Activated effector memory CD4-positive, alpha-beta T cell treated with Interleukin-2 at 50 U/mL for 16 hours (primary cell): ENCODE measurements around the gene TUBGCP6.
"Not testable (repeated sequence)": the region's sequence is repeated elsewhere in the genome, so short reads cannot be mapped to it uniquely, and the experiment has no call there.

ENCODE experiments used
- DNase-seq: peaks from one replicate; pipeline ENCODE4 v3.0.0-alpha.2; 2020

The TUBGCP6 gene

DNA sequence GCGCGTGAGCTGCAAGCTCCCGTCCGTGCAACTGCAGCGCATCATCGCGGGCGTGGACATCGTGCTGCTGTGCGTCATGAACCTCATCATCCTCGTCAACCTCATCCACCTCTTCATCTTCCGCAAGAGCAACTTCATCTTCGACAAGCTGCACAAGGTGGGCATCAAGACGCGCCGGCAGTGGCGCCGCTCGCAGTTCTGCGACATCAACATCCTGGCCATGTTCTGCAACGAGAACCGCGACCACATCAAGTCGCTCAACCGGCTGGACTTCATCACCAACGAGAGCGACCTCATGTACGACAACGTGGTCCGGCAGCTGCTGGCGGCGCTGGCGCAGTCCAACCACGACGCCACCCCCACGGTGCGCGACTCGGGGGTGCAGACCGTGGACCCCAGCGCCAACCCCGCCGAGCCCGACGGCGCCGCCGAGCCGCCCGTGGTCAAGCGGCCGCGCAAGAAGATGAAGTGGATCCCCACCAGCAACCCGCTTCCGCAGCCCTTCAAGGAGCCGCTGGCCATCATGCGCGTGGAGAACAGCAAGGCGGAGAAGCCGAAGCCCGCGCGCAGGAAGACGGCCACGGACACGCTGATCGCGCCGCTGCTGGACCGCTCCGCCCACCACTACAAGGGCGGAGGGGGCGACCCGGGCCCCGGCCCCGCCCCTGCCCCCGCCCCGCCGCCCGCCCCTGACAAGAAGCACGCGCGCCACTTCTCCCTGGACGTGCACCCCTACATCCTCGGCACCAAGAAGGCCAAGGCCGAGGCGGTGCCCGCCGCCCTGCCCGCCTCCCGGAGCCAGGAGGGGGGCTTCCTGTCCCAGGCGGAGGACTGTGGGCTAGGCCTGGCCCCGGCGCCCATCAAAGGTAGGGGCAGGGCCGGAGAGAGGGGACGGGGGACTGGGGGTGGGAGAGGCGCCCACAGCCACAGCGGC is 67.0 kb downstream of the TUBGCP6 start:
- DNase-seq: no peak

DNA sequence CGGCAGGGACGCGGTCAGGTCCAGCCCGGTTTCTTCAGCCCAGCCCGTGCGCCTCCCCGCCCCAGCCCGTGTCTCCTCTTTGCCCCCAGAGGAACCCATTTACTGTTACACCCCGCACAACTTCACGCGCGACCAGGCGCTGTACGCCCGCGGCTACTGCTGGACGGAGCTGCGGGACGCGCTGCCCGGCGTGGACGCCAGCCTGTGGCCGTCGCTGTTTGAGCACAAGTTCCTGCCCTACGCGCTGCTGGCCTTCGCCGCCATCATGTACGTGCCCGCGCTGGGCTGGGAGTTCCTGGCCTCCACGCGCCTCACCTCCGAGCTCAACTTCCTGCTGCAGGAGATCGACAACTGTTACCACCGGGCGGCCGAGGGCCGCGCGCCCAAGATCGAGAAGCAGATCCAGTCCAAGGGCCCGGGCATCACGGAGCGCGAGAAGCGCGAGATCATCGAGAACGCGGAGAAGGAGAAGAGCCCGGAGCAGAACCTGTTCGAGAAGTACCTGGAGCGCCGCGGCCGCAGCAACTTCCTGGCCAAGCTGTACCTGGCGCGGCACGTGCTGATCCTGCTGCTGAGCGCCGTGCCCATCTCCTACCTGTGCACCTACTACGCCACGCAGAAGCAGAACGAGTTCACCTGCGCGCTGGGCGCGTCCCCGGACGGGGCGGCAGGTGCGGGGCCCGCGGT is 67.8 kb downstream of the TUBGCP6 start:
- no peak for DNase-seq

- no peak for DNase-seq
Measured at GRCh38 chr22:50175921-50176849, 68.6 kb downstream of the TUBGCP6 start.

DNA sequence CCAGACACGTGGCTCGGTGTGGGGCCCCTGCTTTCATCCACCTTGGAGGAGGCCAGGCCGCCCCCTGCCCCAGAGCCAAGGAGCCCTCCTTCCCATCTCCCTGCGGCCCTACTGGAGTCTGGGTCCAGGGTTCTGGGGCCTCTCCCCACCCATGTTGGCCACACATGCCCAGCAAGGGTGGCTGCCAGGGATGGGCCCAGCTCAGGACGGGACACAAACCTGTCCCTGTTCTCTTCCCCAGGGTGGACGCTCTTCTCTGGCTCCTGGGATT is 69.7 kb downstream of the TUBGCP6 start:
- no peak for DNase-seq

DNA sequence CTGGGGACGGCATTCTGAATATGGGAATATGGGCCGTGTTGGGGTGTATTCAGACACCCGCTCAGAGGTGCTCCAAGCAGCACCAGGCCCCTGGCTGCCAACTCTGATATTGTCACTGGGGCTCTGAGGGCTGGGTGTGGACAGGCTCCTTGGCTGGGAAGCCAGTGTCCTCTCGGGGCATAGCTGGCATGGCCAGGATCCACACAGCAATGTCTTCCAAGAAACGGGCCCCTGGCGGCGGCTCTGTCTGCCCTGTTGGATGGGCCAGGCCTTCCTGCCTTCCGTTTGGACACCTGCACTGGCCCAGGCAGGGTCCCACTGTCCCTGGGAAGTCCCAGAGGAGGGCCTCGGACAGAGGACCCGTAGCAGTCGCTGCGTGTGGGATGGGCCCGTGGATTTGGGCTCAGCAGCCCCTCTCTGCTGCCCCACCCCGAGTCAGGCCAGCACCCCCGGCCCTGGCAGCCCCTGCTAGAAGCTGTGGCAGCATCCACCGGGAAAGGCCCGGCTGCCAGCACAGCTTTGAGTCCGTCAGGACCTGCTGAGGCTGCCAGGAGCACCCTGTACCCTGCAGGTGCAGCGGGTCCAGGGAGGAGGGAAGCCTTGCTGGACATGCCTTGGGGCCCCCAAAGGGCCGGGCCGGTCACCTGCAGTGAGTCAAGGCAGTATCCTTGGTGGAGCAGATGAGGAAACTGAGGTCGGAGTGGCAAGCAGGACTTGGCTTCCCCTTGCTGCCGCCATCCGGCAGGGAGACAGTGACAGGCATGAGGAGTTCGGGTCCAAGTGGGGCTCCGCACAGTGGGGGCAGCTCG is 70.2 kb downstream of the TUBGCP6 start:
- no peak for DNase-seq

DNA sequence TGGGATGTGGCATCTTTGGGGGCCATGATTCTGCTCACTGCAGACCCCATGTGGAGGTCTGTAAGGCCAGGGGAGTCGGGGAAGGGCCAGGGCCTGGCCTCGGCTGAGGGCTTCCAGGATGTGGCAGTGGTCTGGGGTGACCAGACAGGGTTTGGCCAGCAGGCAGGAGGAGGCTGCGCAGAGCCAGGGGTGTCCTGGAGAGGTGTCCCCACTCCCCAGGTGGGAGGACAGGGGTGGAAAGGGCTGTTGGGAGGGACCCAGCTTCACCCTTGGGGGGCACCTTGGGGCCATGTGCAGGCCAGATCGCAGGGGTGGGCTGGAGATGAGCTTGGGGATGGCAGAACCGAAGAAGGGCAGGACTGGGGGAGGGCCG is 70.9 kb downstream of the TUBGCP6 start:
- no peak for DNase-seq

- no peak for DNase-seq
Measured at GRCh38 chr22:50173311-50173982, 71.4 kb downstream of the TUBGCP6 start.

- no peak for DNase-seq
Measured at GRCh38 chr22:50171965-50172421, 72.8 kb downstream of the TUBGCP6 start.

GRCh38 chr22:50171319-50171964 is 73.4 kb downstream of the TUBGCP6 start:
- no peak for DNase-seq

GRCh38 chr22:50170453-50171318 is 74.1 kb downstream of the TUBGCP6 start, which contains the start of gene PANX2:
PANX2 (plus strand) TSS chr22:50170731; CDS start chr22:50170731, 0 bp downstream.
- DNase-seq: no peak

GRCh38 chr22:50169774-50170341 is 75.0 kb downstream of the TUBGCP6 start:
- DNase-seq: no peak

GRCh38 chr22:50169181-50169759 is 75.6 kb downstream of the TUBGCP6 start:
- no peak for DNase-seq

DNA sequence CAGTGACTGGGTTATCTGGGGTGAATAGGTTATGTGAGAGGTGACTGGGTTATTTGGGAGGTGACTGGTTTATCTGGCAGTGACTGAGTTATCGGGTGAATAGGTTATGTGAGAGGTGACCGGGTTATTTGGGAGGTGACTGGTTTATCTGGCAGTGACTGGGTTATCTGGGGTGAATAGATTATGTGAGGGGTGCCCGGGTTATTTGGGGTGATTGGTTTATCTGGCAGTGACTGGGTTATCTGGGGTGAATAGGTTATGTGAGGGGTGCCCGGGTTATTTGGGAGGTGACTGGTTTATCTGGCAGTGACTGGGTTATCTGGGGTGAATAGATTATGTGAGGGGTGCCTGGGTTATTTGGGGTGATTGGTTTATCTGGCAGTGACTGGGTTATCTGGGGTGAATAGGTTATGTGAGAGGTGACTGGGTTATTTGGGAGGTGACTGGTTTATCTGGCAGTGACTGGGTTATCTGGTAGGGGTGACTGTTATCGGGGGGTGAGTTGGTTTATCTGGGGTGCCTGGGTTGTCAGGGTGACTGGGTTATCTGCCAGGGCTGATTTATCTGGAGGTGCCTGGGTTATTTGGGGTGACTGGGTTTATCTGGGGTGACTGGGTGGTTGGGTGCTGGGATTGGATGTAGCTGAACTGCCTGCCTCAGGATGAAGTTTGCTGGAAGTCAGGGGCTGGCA is 76.2 kb downstream of the TUBGCP6 start:
- DNase-seq: not testable (repeated sequence)

- no peak for DNase-seq
Measured at GRCh38 chr22:50167689-50168489, 76.9 kb downstream of the TUBGCP6 start.
